ENCODE data around the gene OR5AR1.
"Not testable (repeated sequence)": the region's sequence is repeated elsewhere in the genome, so short reads cannot be mapped to it uniquely, and the experiment has no call there.

GRCh38 chr11:56691179-56691578 lies 27.7 kb downstream of the OR5AR1 start:
- TF ChIP-seq CTCF, POLR2A (IDR thresholded peaks at IDR 0.05): not testable (repeated sequence)
